Large intestine (tissue), 3 donors: ENCODE measurements around the gene DAO. TPM values are rescaled to one million over a fixed set of nuclear protein-coding genes. Genes with fewer than 3 reads are reported as not detected.

Experiments used
- DNase-seq, 2 donors: peaks; one replicate each; pipeline versions ENCODE4 v3.0.0 to v3.0.0-alpha.2; 2013
- H3K27ac ChIP-seq: one replicate; pipeline ENCODE4 v1.5.1; 2013; ENCODE audit warnings: low read length
- H3K27me3 ChIP-seq: 2 replicates; pipeline ENCODE4 v1.6.1; 2013; ENCODE audit warnings: low read length; ENCODE audit not compliant: control insufficient read depth, insufficient read depth
- H3K36me3 ChIP-seq: 2 replicates; pipeline ENCODE4 v1.6.1; 2013; ENCODE audit warnings: low read length; ENCODE audit not compliant: control insufficient read depth, insufficient read depth
- H3K4me1 ChIP-seq: one replicate; pipeline ENCODE4 v1.6.1; 2013; ENCODE audit warnings: low read length; ENCODE audit not compliant: control insufficient read depth, insufficient read depth
- H3K4me3 ChIP-seq: one replicate; pipeline ENCODE4 v1.5.1; 2013; ENCODE audit warnings: low read length
- H3K9me3 ChIP-seq: one replicate; pipeline ENCODE4 v1.6.1; 2013; ENCODE audit warnings: mild to moderate bottlenecking, low read depth, low read length, moderate library complexity; ENCODE audit not compliant: control insufficient read depth
- WGBS: methylation state at CpG from one replicate; pipeline ENCODE4 v1.1.5; 2013; ENCODE audit warnings: low lambda C conversion rate; ENCODE audit not compliant: insufficient coverage; 5-methylcytosine and 5-hydroxymethylcytosine counted together
- polyA plus RNA-seq: library from polyadenylated mRNA; unstranded; fragments of 120-200 nt; gene quantifications from one replicate; pipeline ENCODE4 v1.2.1, GENCODE V29; 2013

Gene DAO
- polyA plus RNA-seq, 1 donor: not detected

GRCh38 chr12:108918206-108918605, 38.3 kb downstream of the DAO start:
- Histone ChIP-seq H3K27me3 (no peaks in the 10 kb centered on the region), H3K36me3 (no peaks in the 10 kb centered on the region), H3K4me3 (no peak overlapping the region), H3K4me1 (no peaks in the 10 kb centered on the region), H3K27ac (no peak overlapping the region), H3K9me3 (no peaks in the 10 kb centered on the region)
- DNase-seq: no peak
- 50% methylated on average over 1 of the region's 2 CpGs for WGBS

- no peaks in the 10 kb centered on the region for H3K36me3 ChIP-seq
- no peaks in the 10 kb centered on the region for H3K27me3 ChIP-seq
- DNase-seq: no peak
- no peaks in the 10 kb centered on the region for H3K9me3 ChIP-seq
- WGBS: no CpG with 5 or more reads among the region's 3 CpGs
- no peak overlapping the region for H3K4me3 ChIP-seq
- H3K4me1 ChIP-seq: no peaks in the 10 kb centered on the region
- no peak overlapping the region for H3K27ac ChIP-seq
Measured at GRCh38 chr12:108918960-108919642, 39.2 kb downstream of the DAO start.

GRCh38 chr12:108921946-108922345, 42.1 kb downstream of the DAO start:
- no peaks in the 10 kb centered on the region for H3K36me3 ChIP-seq
- H3K27ac ChIP-seq: no peak overlapping the region
- H3K27me3 ChIP-seq: no peaks in the 10 kb centered on the region
- DNase-seq: no peak
- H3K4me1 ChIP-seq: no peaks in the 10 kb centered on the region
- no peaks in the 10 kb centered on the region for H3K9me3 ChIP-seq
- no peak overlapping the region for H3K4me3 ChIP-seq
- WGBS: no CpG with 5 or more reads among the region's 3 CpGs

- no peaks in the 10 kb centered on the region for H3K4me1 ChIP-seq
- H3K4me3 ChIP-seq: no peak overlapping the region
- DNase-seq: no peak
- H3K27me3 ChIP-seq: no peaks in the 10 kb centered on the region
- H3K27ac ChIP-seq: no peak overlapping the region
- H3K9me3 ChIP-seq: no peaks in the 10 kb centered on the region
- WGBS: no CpG with 5 or more reads among the region's 3 CpGs
- H3K36me3 ChIP-seq: no peaks in the 10 kb centered on the region
Measured at GRCh38 chr12:108922918-108923317, 43.0 kb downstream of the DAO start.

GRCh38 chr12:108928695-108929094, 48.8 kb downstream of the DAO start:
- no peak overlapping the region for H3K4me3 ChIP-seq
- H3K9me3 ChIP-seq: no peaks in the 10 kb centered on the region
- DNase-seq: no peak
- H3K27me3 ChIP-seq: no peaks in the 10 kb centered on the region
- WGBS: 73% methylated on average over 2 of the region's 8 CpGs
- H3K36me3 ChIP-seq: no peaks in the 10 kb centered on the region
- H3K27ac ChIP-seq: no peak overlapping the region
- no peaks in the 10 kb centered on the region for H3K4me1 ChIP-seq

GRCh38 chr12:108930155-108930554, 50.3 kb downstream of the DAO start:
- no peak for DNase-seq
- H3K27ac ChIP-seq: no peak overlapping the region
- H3K27me3 ChIP-seq: no peaks in the 10 kb centered on the region
- 33% methylated on average over 1 of the region's 5 CpGs for WGBS
- no peaks in the 10 kb centered on the region for H3K9me3 ChIP-seq
- H3K4me1 ChIP-seq: no peaks in the 10 kb centered on the region
- H3K4me3 ChIP-seq: no peak overlapping the region
- H3K36me3 ChIP-seq: no peaks in the 10 kb centered on the region

GRCh38 chr12:108930756-108931155, 50.9 kb downstream of the DAO start:
- no peaks in the 10 kb centered on the region for H3K9me3 ChIP-seq
- no peaks in the 10 kb centered on the region for H3K4me1 ChIP-seq
- no peaks in the 10 kb centered on the region for H3K36me3 ChIP-seq
- H3K27me3 ChIP-seq: no peaks in the 10 kb centered on the region
- WGBS: no CpG with 5 or more reads among the region's 3 CpGs
- DNase-seq: no peak
- no peak overlapping the region for H3K4me3 ChIP-seq
- H3K27ac ChIP-seq: no peak overlapping the region

GRCh38 chr12:108933949-108934348, 54.1 kb downstream of the DAO start:
- H3K27ac ChIP-seq: no peak overlapping the region
- no CpG with 5 or more reads among the region's 6 CpGs for WGBS
- H3K4me1 ChIP-seq: no peaks in the 10 kb centered on the region
- no peaks in the 10 kb centered on the region for H3K9me3 ChIP-seq
- H3K27me3 ChIP-seq: peaks cover 7% of the 10 kb centered on the region
- H3K4me3 ChIP-seq: no peak overlapping the region
- DNase-seq: no peak
- H3K36me3 ChIP-seq: no peaks in the 10 kb centered on the region

- H3K4me1 ChIP-seq: no peaks in the 10 kb centered on the region
Measured at GRCh38 chr12:108935159-108935763, 55.4 kb downstream of the DAO start.

GRCh38 chr12:108938247-108938924, 58.5 kb downstream of the DAO start:
- Histone ChIP-seq H3K4me1 (no peaks in the 10 kb centered on the region), H3K4me3 (no peak overlapping the region), H3K27ac (no peak overlapping the region), H3K9me3 (no peaks in the 10 kb centered on the region), H3K27me3 (peaks cover 7% of the 10 kb centered on the region), H3K36me3 (no peaks in the 10 kb centered on the region)
- no CpG with 5 or more reads among the region's 13 CpGs for WGBS
- no peak for DNase-seq

More at GRCh38 chr12:108935159-108935763, 55.4 kb downstream of the DAO start:
- Histone ChIP-seq H3K4me3 (no peak overlapping the region), H3K27me3 (peaks cover 7% of the 10 kb centered on the region), H3K9me3 (no peaks in the 10 kb centered on the region), H3K36me3 (no peaks in the 10 kb centered on the region), H3K27ac (no peak overlapping the region)
- 82% methylated on average over 5 of the region's 7 CpGs for WGBS
- DNase-seq: no peak
